H1 (cell line): ENCODE data around the gene C20orf144. TPM values are rescaled to one million over a fixed set of nuclear protein-coding genes. Genes with fewer than 3 reads are reported as not detected.

ENCODE experiments used
- BRCA1 ChIP-seq: IDR thresholded peaks from 2 replicates; pipeline ENCODE4 v1.6.1; 2012; ENCODE audit warnings: low read depth, low read length, improper control_type of control experiment
- NANOG ChIP-seq: IDR thresholded peaks from 2 replicates; pipeline ENCODE4 v1.6.1; 2011; ENCODE audit warnings: low read length, low read depth, mild to moderate bottlenecking, inconsistent platforms; ENCODE audit not compliant: insufficient read depth, poor library complexity, severe bottlenecking
- NRF1 ChIP-seq: IDR thresholded peaks from 2 replicates; pipeline ENCODE4 v1.6.1; 2011; ENCODE audit warnings: mild to moderate bottlenecking, low read depth, low read length, improper control_type of control experiment
- PHF8 ChIP-seq: fragments of 200-600 bp; sonication (generic); conservative IDR thresholded peaks from 2 replicates; pipeline ENCODE4 v1.7.1; 2012; ENCODE audit warnings: low read depth, mild to moderate bottlenecking, inconsistent platforms, low read length, moderate library complexity
- RAD21 ChIP-seq, 2 experiments: IDR thresholded peaks in 1 of 2; conservative IDR thresholded peaks in 1 of 2; 2 replicates each; pipeline ENCODE4 v1.6.1; 2011; ENCODE audit warnings: low read depth in 2 of 2, low read length in 2 of 2, improper control_type of control experiment in 1 of 2, inconsistent platforms in 1 of 2, mild to moderate bottlenecking in 1 of 2, moderate library complexity in 1 of 2
- SAP30 ChIP-seq: fragments of 300-600 bp; sonication (generic); IDR thresholded peaks from 2 replicates; pipeline ENCODE4 v1.7.1; 2012; ENCODE audit warnings: low read length, moderate library complexity, mild to moderate bottlenecking, inconsistent platforms; ENCODE audit not compliant: insufficient read depth, insufficient replicate concordance
- SIN3A ChIP-seq, 2 experiments: IDR thresholded peaks in 1 of 2; conservative IDR thresholded peaks in 1 of 2; 2 replicates each; pipeline ENCODE4 v1.6.1; 2011 to 2012; ENCODE audit warnings: low read length in 2 of 2, improper control_type of control experiment in 1 of 2, low read depth in 1 of 2, mild to moderate bottlenecking in 1 of 2
- SP4 ChIP-seq: IDR thresholded peaks from 2 replicates; pipeline ENCODE4 v1.6.1; 2012; ENCODE audit warnings: low read length, inconsistent platforms
- SRF ChIP-seq: IDR thresholded peaks from 2 replicates; pipeline ENCODE4 v1.6.1; 2011; ENCODE audit warnings: mild to moderate bottlenecking, low read depth, low read length, moderate library complexity
- SUZ12 ChIP-seq: fragments of 200-600 bp; sonication (generic); IDR thresholded peaks from 2 replicates; pipeline ENCODE4 v1.6.1; 2012; ENCODE audit warnings: mild to moderate bottlenecking, inconsistent platforms, low read length, moderate library complexity, mixed read lengths
- YY1 ChIP-seq: IDR thresholded peaks from 2 replicates; pipeline ENCODE4 v1.6.1; 2011; ENCODE audit warnings: low read depth, mild to moderate bottlenecking, low read length
- polyA plus RNA-seq, 7 experiments: library from polyadenylated mRNA; depleted of rRNA in 3 of 7; stranded (reverse) in 5 of 7; unstranded in 2 of 7; fragments of >200 nt in 5 of 7; fragments of 200-250 nt in 2 of 7; gene quantifications; 1 replicate in 5 of 7; 2 replicates in 1 of 7; 4 replicates in 1 of 7; pipeline versions ENCODE4 v1.2.1 to v1.2.3, GENCODE V29; 2011 to 2013; ENCODE audit warnings: missing spikeins in 2 of 7, mixed read lengths in 2 of 7
- total RNA-seq: library from RNA; stranded (reverse); fragmentation: NEBNext Ultra II Directional; extraction: Animal tissue kit (Norgen Biotek cat#: 25700); gene quantifications from 2 replicates; pipeline ENCODE4 v1.2.1, GENCODE V29; 2021

C20orf144 gene
- total and polyA plus RNA-seq, 2 of the 8 experiments (the other 6 are each of a cell fraction or from before 2014, with no cell fraction given) = 0.21 to 0.24 TPM

DNA sequence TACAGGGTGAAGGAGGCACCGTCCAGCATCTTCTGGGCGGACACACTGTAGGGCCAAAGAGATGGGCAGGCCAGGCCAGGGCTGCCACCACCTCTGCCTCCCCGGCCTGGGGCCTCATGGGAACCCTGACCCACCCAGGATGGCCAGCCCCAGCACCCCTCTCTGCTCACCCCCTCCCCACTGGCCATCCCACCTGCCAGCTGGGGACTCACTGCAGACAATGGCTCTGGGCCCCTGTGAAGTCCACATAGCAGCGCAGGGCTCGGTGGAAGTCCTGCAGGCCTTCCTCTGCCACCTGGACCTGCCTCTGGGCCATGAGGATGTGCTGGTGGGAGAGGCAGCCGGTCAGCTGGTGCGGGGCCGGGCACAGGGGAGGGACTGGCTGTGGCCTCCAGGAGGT lies 3.6 kb upstream of the C20orf144 start (continued):
- TF ChIP-seq SAP30 (no peak), NRF1 (no peak), NANOG (no peak), SUZ12 (no peak), RAD21 (IDR thresholded peaks at IDR 0.05 in 1 of 2, conservative IDR thresholded peaks at IDR 0.05 in 1 of 2; ENCODE audit: low read depth in 2 of 2, low read length in 2 of 2) (no peak), SRF (no peak), YY1 (no peak), PHF8 (no peak), BRCA1 (no peak), SP4 (no peak), SIN3A (conservative IDR thresholded peaks at IDR 0.05 in 1 of 2, IDR thresholded peaks at IDR 0.05 in 1 of 2; ENCODE audit: low read depth in 1 of 2, low read length in 2 of 2) (no peak)
